Bronchial epithelial cell (primary cell): ENCODE data around the gene DLGAP3. TPM values are rescaled to one million over a fixed set of nuclear protein-coding genes. Genes with fewer than 3 reads are reported as not detected.

ENCODE experiments used
- DNase-seq: peaks from one replicate; pipeline ENCODE4 v3.0.0-alpha.2; 2010; ENCODE audit warnings: low read depth
- FAIRE-seq: peaks from 2 replicates; lab custom pipeline; 2011; peaks lifted over from hg19 to GRCh38; lab: Jason Lieb, UNC
- H3K27me3 ChIP-seq: 2 replicates; pipeline ENCODE4 v1.5.1; 2011; ENCODE audit warnings: low read length; ENCODE audit not compliant: control insufficient read depth, insufficient read depth
- H3K36me3 ChIP-seq: 2 replicates; pipeline ENCODE4 v1.5.1; 2011; ENCODE audit warnings: low read length; ENCODE audit not compliant: control insufficient read depth, insufficient read depth
- H3K4me3 ChIP-seq: 2 replicates; pipeline ENCODE4 v1.5.1; 2011; ENCODE audit warnings: mild to moderate bottlenecking, low read depth, low read length, control low read depth
- CTCF ChIP-seq: IDR thresholded peaks from 2 replicates; pipeline ENCODE4 v1.5.1; 2011; ENCODE audit warnings: mild to moderate bottlenecking, moderate library complexity, low read length, control low read depth, inconsistent platforms; ENCODE audit not compliant: insufficient read depth, severe bottlenecking
- total RNA-seq: library from RNA; depleted of rRNA; stranded (reverse); fragments of >200 nt; gene quantifications from 2 replicates; pipeline ENCODE4 v1.2.1, GENCODE V29; 2014

DLGAP3 gene
- total RNA-seq, 1 donor from 2014 or later: not detected

GRCh38 chr1:34865981-34866761 is 63.3 kb downstream of the DLGAP3 start:
- peak; percentile 72 for FAIRE-seq
- peak; percentile 45 for DNase-seq
- TF ChIP-seq CTCF: peak; percentile 97

GRCh38 chr1:34865573-34865972 is 63.9 kb downstream of the DLGAP3 start:
- no peak for TF ChIP-seq CTCF
- DNase-seq: no peak
- no peak for FAIRE-seq
- Histone ChIP-seq H3K27me3 (peaks cover 2% of the 10 kb centered on the region), H3K36me3 (no peaks in the 10 kb centered on the region), H3K4me3 (peak overlapping the region; percentile 71)

More at GRCh38 chr1:34865981-34866761, 63.3 kb downstream of the DLGAP3 start:
- peaks cover 2% of the 10 kb centered on the region for H3K27me3 ChIP-seq
- H3K36me3 ChIP-seq: no peaks in the 10 kb centered on the region
- H3K4me3 ChIP-seq: peak overlapping the region; percentile 71

GRCh38 chr1:34864759-34865158 is 64.7 kb downstream of the DLGAP3 start:
- no peak for DNase-seq
- Histone ChIP-seq H3K36me3 (no peaks in the 10 kb centered on the region), H3K4me3 (no peak overlapping the region), H3K27me3 (no peaks in the 10 kb centered on the region)
- TF ChIP-seq CTCF: no peak
- FAIRE-seq: no peak

- no peak for DNase-seq
- Histone ChIP-seq H3K36me3 (no peaks in the 10 kb centered on the region), H3K4me3 (no peak overlapping the region), H3K27me3 (no peaks in the 10 kb centered on the region)
- TF ChIP-seq CTCF: no peak
- no peak for FAIRE-seq
Measured at GRCh38 chr1:34863501-34863900, 65.9 kb downstream of the DLGAP3 start.

GRCh38 chr1:34859446-34860200 is 69.8 kb downstream of the DLGAP3 start, which contains the start of gene SMIM12:
TSS of gene SMIM12 (minus strand) at chr1:34859749. CDS start at chr1:34855977, 3,772 bp downstream.
- Histone ChIP-seq H3K36me3 (peaks cover 8% of the 10 kb centered on the region), H3K4me3 (peak within 1 kb of the TSS; percentile 96), H3K27me3 (no peaks in the 10 kb centered on the region)
- DNase-seq (peak; percentile 77), FAIRE-seq (no peak)
- peak; percentile 86 for TF ChIP-seq CTCF
